Kidney tubule cell (primary cell): ENCODE results near the gene GTPBP2.
"Not testable (repeated sequence)": the region's sequence is repeated elsewhere in the genome, so short reads cannot be mapped to it uniquely, and the experiment has no call there.

ENCODE experiments used
- DNase-seq: peaks from one replicate; pipeline ENCODE4 v3.0.0-alpha.2; 2018; ENCODE audit warnings: low spot score

The GTPBP2 gene

GRCh38 chr6:43623880-43624785 is 4.9 kb downstream of the GTPBP2 start:
- DNase-seq = no peak

DNA sequence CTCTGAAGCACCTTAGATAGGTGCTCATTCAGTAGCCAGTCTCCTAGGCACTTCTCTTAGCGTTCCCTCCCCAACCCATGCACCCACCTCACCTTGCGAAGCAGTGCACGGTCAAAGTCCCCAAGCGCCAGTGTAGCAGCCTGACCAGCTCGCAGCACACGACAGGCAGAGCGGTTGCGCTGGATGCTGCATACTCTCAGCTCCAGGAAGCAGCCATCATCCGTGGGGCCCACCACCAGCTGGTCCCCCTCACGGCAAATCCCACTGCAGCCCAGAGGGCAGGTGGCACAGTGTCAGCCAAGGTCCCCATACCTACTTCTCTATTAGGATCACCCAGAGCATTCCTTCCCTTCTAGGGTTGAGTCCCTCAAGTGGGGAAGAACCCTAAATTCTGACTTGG is 6.5 kb downstream of the GTPBP2 start:
- DNase-seq = no peak

- DNase-seq = no peak
Observed at GRCh38 chr6:43621836-43622180, 7.3 kb downstream of the GTPBP2 start.

DNA sequence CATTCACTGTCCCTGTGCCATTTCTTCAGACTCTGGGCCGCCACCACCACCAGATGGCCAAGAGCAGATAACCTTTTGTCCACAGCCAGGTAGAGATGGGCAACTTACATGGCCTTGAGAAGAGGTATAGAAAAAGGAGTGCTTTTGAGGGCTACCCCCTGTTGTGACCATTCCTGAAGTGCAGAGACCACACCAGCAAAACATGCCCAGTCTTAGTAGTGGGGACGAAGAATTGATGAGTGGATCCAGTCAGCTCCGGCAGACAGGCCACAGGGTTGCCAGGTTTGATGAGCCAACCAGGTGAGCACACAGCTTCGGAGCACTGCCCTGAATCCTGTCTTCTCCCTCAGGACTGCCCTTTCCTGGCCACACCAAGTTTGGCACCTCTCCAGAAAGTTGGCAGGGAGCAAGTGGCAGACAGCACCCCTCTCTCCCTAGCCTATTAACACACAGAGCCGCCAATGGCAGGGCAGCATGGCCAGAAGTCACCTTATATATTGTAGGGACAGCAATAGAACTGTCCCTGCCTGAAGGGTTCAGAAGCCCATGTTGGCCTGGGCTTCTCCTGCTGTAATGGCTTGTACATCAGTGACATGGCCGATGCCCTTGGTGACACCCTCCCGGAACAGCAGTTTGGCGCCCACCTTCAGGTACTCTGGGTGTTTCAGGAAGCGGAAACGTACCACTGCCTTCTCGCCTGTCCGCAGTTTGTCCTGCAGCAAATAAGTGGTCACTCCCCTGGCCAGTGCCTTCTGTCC is 7.8 kb downstream of the GTPBP2 start:
- no peak for DNase-seq

DNA sequence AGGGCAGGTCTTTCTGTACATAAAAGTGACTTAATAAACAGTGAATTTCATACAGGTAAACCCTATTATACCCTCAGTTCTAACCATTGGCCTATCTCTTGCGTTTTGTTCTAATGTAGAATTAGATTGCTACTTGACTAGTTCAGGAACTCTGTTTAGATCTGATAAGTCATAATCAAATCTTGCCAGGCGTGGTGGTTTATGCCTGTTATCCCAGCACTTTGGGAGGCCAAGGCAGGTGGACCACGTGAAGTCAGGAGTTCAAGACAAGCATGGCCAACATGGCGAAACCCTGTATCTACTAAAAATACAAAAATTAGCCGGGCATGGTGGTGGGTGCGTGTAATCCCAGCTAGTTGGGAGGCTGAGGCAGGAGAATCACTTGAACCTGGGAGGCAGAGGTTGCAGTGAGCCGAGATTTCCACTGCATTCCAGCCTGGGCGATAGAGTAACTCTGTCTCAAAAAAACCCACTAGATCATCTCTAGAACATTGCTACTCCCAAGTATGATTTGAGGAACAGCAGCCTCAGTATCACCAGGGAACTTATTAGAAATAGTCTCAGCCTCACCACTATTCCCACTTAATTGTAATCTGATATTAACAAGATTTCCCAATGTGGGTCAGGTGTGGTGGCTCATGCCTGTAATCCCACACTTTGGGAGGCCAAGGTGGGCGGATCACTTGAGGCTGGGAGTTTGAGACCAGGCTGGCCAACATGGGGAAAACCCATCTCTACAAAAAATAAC is 12.2 kb downstream of the GTPBP2 start:
- no peak for DNase-seq

- DNase-seq = no peak
Observed at GRCh38 chr6:43614396-43614730, 14.7 kb downstream of the GTPBP2 start.

DNA sequence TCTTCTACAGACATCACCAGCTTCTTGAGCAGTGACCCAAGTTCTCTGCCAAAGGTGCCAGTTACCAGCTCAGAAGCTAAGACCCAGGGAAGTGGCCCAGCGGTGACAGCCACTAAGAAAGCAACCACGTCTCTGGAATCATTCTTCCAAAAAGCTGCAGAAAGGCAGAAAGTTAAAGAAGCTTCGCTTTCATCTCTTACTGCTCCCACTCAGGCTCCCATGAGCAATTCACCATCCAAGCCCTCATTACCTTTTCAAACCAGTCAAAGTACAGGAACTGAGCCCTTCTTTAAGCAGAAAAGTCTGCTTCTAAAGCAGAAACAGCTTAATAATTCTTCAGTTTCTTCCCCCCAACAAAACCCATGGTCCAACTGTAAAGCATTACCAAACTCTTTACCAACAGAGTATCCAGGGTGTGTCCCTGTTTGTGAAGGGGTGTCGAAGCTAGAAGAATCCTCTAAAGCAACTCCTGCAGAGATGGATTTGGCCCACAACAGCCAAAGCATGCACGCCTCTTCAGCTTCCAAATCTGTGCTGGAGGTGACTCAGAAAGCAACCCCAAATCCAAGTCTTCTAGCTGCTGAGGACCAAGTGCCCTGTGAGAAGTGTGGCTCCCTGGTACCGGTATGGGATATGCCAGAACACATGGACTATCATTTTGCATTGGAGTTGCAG is 15.2 kb downstream of the GTPBP2 start:
- DNase-seq = no peak

DNA sequence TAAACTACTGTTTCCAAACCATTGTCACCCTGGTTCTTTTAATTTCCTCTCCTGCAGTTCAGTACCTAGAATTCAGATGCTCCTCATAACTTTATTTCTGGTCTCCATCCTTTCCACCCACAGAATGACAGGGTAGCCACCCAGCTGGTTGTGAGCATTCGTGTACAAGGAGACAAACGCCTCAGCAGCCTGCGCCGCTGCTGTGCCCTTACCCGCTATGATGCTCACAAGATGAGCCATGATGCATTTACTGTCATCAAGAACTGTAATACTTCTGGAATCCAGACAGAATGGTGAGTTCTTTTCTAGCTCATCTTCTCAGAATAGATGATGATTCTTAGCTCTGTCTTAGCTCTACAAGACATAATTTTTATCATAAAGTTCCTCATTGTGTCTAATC is 18.6 kb downstream of the GTPBP2 start:
- DNase-seq = no peak

GRCh38 chr6:43609402-43609801 is 19.7 kb downstream of the GTPBP2 start:
- DNase-seq = no peak

GRCh38 chr6:43608807-43609206 is 20.3 kb downstream of the GTPBP2 start:
- no peak for DNase-seq

DNA sequence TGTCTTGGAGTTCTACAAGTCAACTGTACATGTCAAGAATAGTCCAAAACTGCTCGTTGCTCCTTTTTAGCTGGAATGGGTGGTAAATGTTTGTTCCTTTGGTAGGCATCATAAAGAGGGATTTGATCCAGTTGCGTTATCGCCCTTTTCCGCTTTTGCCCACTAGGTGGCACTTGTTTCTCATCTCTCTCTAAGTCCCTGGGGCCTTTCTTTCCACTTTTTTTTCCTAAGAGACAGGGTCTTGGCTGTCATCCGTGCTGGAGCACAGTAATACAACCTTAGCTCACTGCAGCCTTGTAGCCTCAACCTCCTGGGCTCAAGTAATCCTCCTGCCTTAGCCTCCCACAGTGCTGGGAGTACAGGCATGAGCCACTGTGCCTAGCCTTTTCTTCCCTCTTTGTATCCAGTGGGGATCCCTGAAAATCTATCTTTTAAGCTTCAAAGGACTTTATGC is 20.7 kb downstream of the GTPBP2 start:
- DNase-seq = peak; percentile 70

GRCh38 chr6:43606019-43606418 is 23.0 kb downstream of the GTPBP2 start:
- no peak for DNase-seq

DNA sequence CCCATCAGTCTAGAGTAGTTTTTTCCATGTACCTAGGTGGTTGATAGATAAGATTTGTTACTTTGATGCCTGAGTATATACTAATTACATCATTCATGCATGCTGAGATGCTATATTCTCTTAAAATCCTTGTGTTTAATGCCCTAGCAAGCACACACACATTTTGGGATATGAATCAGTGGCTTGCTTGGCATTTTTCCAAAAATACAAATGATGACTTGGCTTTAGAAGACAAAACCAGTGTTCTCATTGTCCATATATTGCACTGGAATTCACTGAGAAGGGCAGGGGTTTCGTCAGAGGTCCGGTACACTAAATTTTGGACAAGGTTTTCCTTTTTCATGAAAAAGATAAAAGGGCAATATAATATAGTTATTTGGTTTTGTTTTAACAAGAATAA is 24.9 kb downstream of the GTPBP2 start:
- peak; percentile 60 for DNase-seq

- DNase-seq = no peak
Observed at GRCh38 chr6:43600595-43600994, 28.5 kb downstream of the GTPBP2 start.

GRCh38 chr6:43593938-43594337 is 35.1 kb downstream of the GTPBP2 start:
- no peak for DNase-seq

GRCh38 chr6:43589564-43589963 is 39.5 kb downstream of the GTPBP2 start:
- DNase-seq = not testable (repeated sequence)

DNA sequence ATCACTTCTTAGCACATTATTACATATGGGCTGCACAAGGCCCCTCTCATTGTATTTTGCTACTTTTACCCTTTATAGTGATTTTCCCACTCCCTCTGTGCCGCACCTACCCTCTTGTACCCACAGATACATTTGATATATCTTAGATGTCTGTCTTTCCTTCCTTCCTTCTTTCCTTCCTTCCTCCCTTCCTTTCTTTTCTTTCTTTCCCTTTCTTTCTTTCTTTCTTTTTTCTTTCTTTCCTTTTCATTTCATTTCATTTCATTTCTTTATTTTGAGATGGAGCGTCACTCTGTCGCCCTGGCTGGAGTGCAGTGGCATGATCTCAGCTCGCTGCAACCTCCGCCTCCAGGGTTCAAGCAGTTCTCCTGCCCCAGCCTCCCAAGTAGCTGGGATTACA is 40.9 kb downstream of the GTPBP2 start:
- DNase-seq = no peak

DNA sequence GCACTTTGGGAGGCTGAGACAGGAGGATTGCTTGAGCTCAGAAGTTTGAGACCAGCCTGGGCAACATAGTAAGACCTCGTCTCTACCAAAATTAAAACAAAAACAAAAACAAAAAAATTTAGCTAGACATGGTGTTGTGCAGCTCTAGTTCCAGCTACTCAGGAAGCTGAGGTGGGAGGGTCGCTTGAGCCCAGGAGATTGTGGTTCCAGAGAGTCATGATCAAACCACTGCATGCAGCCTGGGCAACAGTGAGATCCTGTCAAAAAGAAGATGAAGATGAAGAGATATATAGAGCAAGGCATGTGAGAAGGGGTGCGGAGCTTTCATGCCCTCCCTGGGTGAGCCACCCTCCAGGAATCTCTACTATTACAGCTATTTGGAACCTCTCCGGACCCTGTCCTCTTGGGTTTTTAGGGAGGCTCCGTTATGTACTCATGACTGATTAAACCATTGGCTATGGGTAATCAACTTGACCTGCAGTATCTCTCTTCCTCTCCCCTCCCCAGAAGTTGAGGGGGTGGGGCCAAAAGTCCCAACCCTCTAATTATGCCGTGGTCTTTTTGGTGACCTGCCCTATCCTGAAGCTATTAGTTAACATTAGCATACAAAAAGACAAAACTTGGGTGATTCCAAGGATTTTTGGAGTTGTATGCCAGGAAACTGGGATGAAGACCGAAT is 44.0 kb downstream of the GTPBP2 start:
- DNase-seq = no peak

GRCh38 chr6:43582911-43583310 is 46.2 kb downstream of the GTPBP2 start:
- DNase-seq = no peak

GRCh38 chr6:43579171-43579570 is 49.9 kb downstream of the GTPBP2 start:
- peak; percentile 94 for DNase-seq

GRCh38 chr6:43578748-43579147 is 50.3 kb downstream of the GTPBP2 start:
- peak; percentile 33 for DNase-seq
